GM12801 (cell line): ENCODE data around the gene ITGAE.

Experiments used
- CTCF ChIP-seq: IDR thresholded peaks from one replicate; pipeline ENCODE4 v1.5.1; 2011; ENCODE audit warnings: control low read depth; ENCODE audit not compliant: insufficient read length; ENCODE audit errors: extremely low read depth

Gene ITGAE

GRCh38 chr17:3827124-3827773, 26.3 kb upstream of the ITGAE start:
- TF ChIP-seq CTCF: no peak

DNA sequence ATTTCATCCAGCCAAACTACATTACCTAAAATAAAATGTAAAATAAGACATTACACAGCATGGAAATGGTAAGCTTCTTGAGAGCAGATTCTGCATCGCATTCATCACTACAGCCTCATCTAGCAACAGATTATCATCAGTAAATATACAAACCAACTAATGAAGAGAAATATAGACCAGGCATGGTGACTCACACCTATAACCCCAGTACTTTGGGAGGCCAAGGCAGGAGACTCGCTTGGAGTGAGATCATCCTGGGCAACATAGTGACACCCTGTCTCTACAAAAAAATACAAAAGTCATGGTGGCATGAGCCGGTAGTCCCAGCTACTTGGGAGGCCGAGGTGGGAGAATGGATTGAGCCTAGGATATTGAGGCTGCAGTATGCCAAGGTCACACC, 25.2 kb upstream of the ITGAE start:
- TF ChIP-seq CTCF: no peak

- TF ChIP-seq CTCF: no peak
These were observed 20.1 kb upstream of the ITGAE start for GRCh38 chr17:3821101-3821500.

- no peak for TF ChIP-seq CTCF
These were observed 17.8 kb upstream of the ITGAE start for GRCh38 chr17:3818786-3819185.

- TF ChIP-seq CTCF: no peak
These were observed 17.0 kb upstream of the ITGAE start for GRCh38 chr17:3817851-3818605.

DNA sequence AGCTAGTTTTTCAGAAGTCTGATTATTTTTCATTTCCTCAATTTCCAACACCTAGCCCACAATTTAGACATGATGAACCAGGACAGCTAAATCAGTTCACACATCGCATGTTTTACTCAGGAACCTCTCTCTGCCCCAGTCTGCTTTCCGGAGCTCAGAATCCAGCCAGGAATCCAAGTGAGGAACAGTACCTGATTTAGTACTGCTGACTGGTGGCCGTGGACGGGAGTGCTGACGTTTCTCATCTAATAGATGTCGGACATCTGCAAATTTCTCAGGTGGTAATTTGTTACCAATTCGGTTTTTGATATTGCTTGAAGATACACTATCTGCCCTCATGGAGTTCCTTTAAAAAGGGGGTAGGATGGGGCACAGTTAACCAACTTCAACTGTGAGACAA, 14.9 kb upstream of the ITGAE start:
- TF ChIP-seq CTCF: no peak

DNA sequence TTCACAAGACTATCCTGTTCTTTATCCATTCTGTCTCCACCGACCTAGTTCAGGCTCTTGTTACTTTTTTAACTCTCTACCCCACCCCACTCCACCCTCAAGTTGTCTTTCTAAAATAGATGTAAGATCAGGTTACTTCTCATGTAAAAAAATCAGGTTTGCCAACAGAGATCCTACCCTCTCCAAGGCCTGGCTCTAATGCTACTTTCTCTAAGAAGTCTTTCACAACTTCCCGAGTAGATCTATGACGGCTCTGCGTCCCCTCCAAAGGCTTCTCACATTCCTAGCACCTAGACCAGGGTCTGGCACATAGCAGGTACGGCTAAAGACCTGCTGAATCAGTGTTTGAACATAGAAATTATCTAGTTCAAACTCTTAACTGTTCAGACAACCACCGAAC, 14.1 kb upstream of the ITGAE start:
- TF ChIP-seq CTCF: no peak
